ENCODE data around the gene ADAMTS17.

- no peak for TF ChIP-seq POLR2A (IDR thresholded peaks at IDR 0.05; ENCODE audit: low read depth, low read length)
- TF ChIP-seq TAF1 (IDR thresholded peaks at IDR 0.05; ENCODE audit: borderline replicate concordance, low read depth, low read length) = no peak
- TF ChIP-seq POLR2AphosphoS5 (IDR thresholded peaks at IDR 0.05; ENCODE audit: low read depth, low read length) = no peak
These were observed 107.4 kb downstream of the ADAMTS17 start for GRCh38 chr15:100234158-100235029.
